Uterus (tissue), 2 donors: Measurements from ENCODE around the gene CCDC170.

ENCODE experiments used
- CTCF ChIP-seq, 4 experiments: fragments of 200-600 bp in 2 of 4; fragments of 450-650 bp in 2 of 4; sonication (generic) in 2 of 4; IDR thresholded peaks; one replicate each; pipeline ENCODE4 v1.5.1; 2016 to 2019; ENCODE audit warnings: antibody characterized with exemption in 4 of 4, mild to moderate bottlenecking in 2 of 4, moderate library complexity in 1 of 4
- POLR2A ChIP-seq, 2 donors: fragments of 450-650 bp; IDR thresholded peaks; one replicate each; pipeline ENCODE4 v1.6.1; 2016; ENCODE audit warnings: antibody characterized with exemption in 2 of 2, mild to moderate bottlenecking in 1 of 2, moderate library complexity in 1 of 2

- TF ChIP-seq CTCF (IDR thresholded peaks at IDR 0.05) (no peak), POLR2A (IDR thresholded peaks at IDR 0.05) (no peak)
Observed at GRCh38 chr6:151565940-151566339, 72.1 kb downstream of the CCDC170 start.
